LNCaP clone FGC (cell line): ENCODE measurements around the gene KCNA2.

Source experiments
- DNase-seq: peaks from one replicate; pipeline ENCODE4 v3.0.0-alpha.2; 2011; ENCODE audit warnings: low read depth
- H3K4me3 ChIP-seq: 2 replicates; pipeline ENCODE4 v1.5.1; 2011; ENCODE audit warnings: mild to moderate bottlenecking, low read depth, low read length, control low read depth
- CTCF ChIP-seq: IDR thresholded peaks from 2 replicates; pipeline ENCODE4 v1.5.1; 2012; ENCODE audit warnings: mild to moderate bottlenecking; ENCODE audit not compliant: control insufficient read depth, insufficient read depth; ENCODE audit errors: extremely low read depth

KCNA2 gene

GRCh38 chr1:110591956-110592355, 14.2 kb downstream of the KCNA2 start:
- H3K4me3 ChIP-seq, result no peak overlapping the region
- no peak for DNase-seq
- TF ChIP-seq CTCF, result no peak

- TF ChIP-seq CTCF, result no peak
- H3K4me3 ChIP-seq, result no peak overlapping the region
- no peak for DNase-seq
These were observed 17.2 kb downstream of the KCNA2 start for GRCh38 chr1:110588991-110589390.

- TF ChIP-seq CTCF, result no peak
- DNase-seq, result no peak
- H3K4me3 ChIP-seq, result no peak overlapping the region
These were observed 17.7 kb downstream of the KCNA2 start for GRCh38 chr1:110588486-110588885.

- no peak overlapping the region for H3K4me3 ChIP-seq
- no peak for DNase-seq
- no peak for TF ChIP-seq CTCF
These were observed 18.3 kb downstream of the KCNA2 start for GRCh38 chr1:110587906-110588305.

GRCh38 chr1:110585481-110585880, 20.7 kb downstream of the KCNA2 start:
- DNase-seq, result no peak
- no peak overlapping the region for H3K4me3 ChIP-seq
- TF ChIP-seq CTCF, result no peak

- DNase-seq, result no peak
- H3K4me3 ChIP-seq, result no peak overlapping the region
- no peak for TF ChIP-seq CTCF
These were observed 22.1 kb downstream of the KCNA2 start for GRCh38 chr1:110584045-110584444.

GRCh38 chr1:110583505-110583904, 22.7 kb downstream of the KCNA2 start:
- H3K4me3 ChIP-seq, result no peak overlapping the region
- TF ChIP-seq CTCF, result no peak
- DNase-seq, result no peak
